Iris pigment epithelial cell (primary cell): ENCODE measurements around the gene NACC2.

ENCODE experiments used
- DNase-seq: peaks from one replicate; pipeline ENCODE4 v3.0.0-alpha.2; 2011; ENCODE audit warnings: low read depth

Gene NACC2

GRCh38 chr9:136010615-136011361 is 84.3 kb downstream of the NACC2 start:
- no peak for DNase-seq

GRCh38 chr9:136010176-136010575 is 84.9 kb downstream of the NACC2 start:
- DNase-seq: no peak

GRCh38 chr9:136009516-136009915 is 85.6 kb downstream of the NACC2 start:
- no peak for DNase-seq

- no peak for DNase-seq
These were observed 86.4 kb downstream of the NACC2 start for GRCh38 chr9:136008693-136008997.

GRCh38 chr9:136007934-136008692 is 87.0 kb downstream of the NACC2 start:
- DNase-seq: peak; percentile 77

GRCh38 chr9:136007276-136007933 is 87.7 kb downstream of the NACC2 start:
- DNase-seq: no peak

- no peak for DNase-seq
These were observed 88.9 kb downstream of the NACC2 start for GRCh38 chr9:136006169-136006568.

GRCh38 chr9:136004712-136005111 is 90.4 kb downstream of the NACC2 start:
- DNase-seq: no peak

GRCh38 chr9:136004219-136004618 is 90.9 kb downstream of the NACC2 start:
- no peak for DNase-seq

GRCh38 chr9:136003411-136004218 is 91.5 kb downstream of the NACC2 start:
- no peak for DNase-seq

GRCh38 chr9:136002881-136003280 is 92.2 kb downstream of the NACC2 start:
- no peak for DNase-seq

- no peak for DNase-seq
These were observed 92.9 kb downstream of the NACC2 start for GRCh38 chr9:136002215-136002614.

- no peak for DNase-seq
These were observed 93.9 kb downstream of the NACC2 start for GRCh38 chr9:136001231-136001630.

- DNase-seq: no peak
These were observed 96.5 kb downstream of the NACC2 start for GRCh38 chr9:135998410-135999071.

GRCh38 chr9:135998016-135998380 is 97.1 kb downstream of the NACC2 start:
- DNase-seq: no peak

- DNase-seq: no peak
These were observed 97.7 kb downstream of the NACC2 start for GRCh38 chr9:135997090-135998015.

- no peak for DNase-seq
These were observed 99.3 kb downstream of the NACC2 start for GRCh38 chr9:135995816-135996215.

- peak; percentile 62 for DNase-seq
These were observed 100.4 kb downstream of the NACC2 start for GRCh38 chr9:135994501-135995192.

GRCh38 chr9:135993765-135994500 is 101.2 kb downstream of the NACC2 start:
- DNase-seq: no peak

- DNase-seq: no peak
These were observed 101.7 kb downstream of the NACC2 start for GRCh38 chr9:135993409-135993742.
